Keratinocyte (primary cell): ENCODE results near the gene DPH1.

ENCODE experiments used
- EZH2 ChIP-seq: IDR thresholded peaks from one replicate; pipeline ENCODE4 v1.6.1; 2012; ENCODE audit warnings: inconsistent platforms, mild to moderate bottlenecking, low read length, moderate library complexity
- TF ChIP-seq, protein P1 (sequence below), 3 experiments: IDR thresholded peaks in 1 of 3; conservative IDR thresholded peaks in 1 of 3; optimal IDR thresholded peaks in 1 of 3; 2 replicates in 2 of 3; 3 replicates in 1 of 3; pipeline versions ENCODE3 to v1.5.1; 2011; ENCODE audit warnings: low read length in 3 of 3, mild to moderate bottlenecking in 3 of 3, moderate library complexity in 2 of 3, control low read depth in 1 of 3, inconsistent platforms in 1 of 3; ENCODE audit not compliant: insufficient read depth in 2 of 3; ENCODE audit errors: extremely low read depth in 1 of 3

GRCh38 chr17:1985093-1985492 lies 44.9 kb upstream of the DPH1 start:
- TF ChIP-seq, protein P1, sequence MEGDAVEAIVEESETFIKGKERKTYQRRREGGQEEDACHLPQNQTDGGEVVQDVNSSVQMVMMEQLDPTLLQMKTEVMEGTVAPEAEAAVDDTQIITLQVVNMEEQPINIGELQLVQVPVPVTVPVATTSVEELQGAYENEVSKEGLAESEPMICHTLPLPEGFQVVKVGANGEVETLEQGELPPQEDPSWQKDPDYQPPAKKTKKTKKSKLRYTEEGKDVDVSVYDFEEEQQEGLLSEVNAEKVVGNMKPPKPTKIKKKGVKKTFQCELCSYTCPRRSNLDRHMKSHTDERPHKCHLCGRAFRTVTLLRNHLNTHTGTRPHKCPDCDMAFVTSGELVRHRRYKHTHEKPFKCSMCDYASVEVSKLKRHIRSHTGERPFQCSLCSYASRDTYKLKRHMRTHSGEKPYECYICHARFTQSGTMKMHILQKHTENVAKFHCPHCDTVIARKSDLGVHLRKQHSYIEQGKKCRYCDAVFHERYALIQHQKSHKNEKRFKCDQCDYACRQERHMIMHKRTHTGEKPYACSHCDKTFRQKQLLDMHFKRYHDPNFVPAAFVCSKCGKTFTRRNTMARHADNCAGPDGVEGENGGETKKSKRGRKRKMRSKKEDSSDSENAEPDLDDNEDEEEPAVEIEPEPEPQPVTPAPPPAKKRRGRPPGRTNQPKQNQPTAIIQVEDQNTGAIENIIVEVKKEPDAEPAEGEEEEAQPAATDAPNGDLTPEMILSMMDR (optimal IDR thresholded peaks at IDR 0.05 in 1 of 3, IDR thresholded peaks at IDR 0.05 in 1 of 3, conservative IDR thresholded peaks at IDR 0.05 in 1 of 3; ENCODE audit: extremely low read depth in 1 of 3, insufficient read depth in 2 of 3, low read length in 3 of 3): no peak
- no peak for TF ChIP-seq EZH2
